ENCODE measurements around the gene AADACL4.

Gene AADACL4

GRCh38 chr1:12613180-12613579 is 30.7 kb upstream of the AADACL4 start:
- Histone ChIP-seq H3K4me3 (replicated peaks; ENCODE audit: insufficient read depth, low read length) (no peak overlapping the region), H3K27me3 (ENCODE audit: insufficient read depth, poor library complexity, severe bottlenecking) (peaks cover 21% of the 10 kb centered on the region), H3K27ac (replicated peaks) (no peak overlapping the region)
- no peak for DNase-seq (ENCODE audit: low read depth in 1 of 2, low spot score in 1 of 2)
- no peak for TF ChIP-seq REST (IDR thresholded peaks at IDR 0.05; ENCODE audit: insufficient replicate concordance, low read depth)
- TF ChIP-seq POLR2AphosphoS5 (IDR thresholded peaks at IDR 0.05; ENCODE audit: low read depth), result no peak
- TF ChIP-seq GABPA (IDR thresholded peaks at IDR 0.05; ENCODE audit: low read depth), result no peak

DNA sequence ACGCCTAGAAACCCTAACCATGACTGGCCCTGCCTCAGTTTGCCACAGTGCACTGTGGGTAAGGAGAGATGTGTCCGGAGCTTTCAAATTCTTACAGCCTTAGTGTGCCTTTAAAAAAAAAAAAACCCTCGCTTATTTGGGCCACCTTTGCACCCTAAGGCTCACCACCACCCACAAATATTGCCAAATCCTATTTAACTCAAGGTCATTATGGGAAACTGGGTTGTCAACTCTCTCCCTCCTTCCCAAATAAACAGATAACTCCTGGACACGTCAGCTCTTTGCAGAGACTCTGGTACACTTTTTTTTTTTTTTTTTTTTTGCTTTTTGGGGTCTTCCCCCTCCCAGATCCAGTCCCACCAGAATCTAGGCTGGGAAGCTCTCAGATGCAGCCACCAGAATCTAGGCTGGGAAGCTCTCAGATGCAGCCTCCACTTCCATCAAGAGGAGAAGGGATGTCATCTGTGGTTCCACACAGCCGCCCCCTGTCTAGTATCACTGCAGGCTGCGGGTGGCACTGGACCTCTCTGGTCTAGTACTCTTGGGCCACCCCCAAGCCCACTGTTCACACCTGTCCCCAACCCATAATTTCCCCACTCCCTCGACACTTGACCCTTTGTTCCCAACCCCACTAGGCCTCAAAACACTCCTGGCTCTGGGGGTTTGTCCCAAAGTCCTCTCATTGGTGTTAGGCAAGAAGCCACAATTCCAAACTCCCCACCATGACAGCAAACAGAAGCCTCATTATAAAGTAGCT is 29.3 kb upstream of the AADACL4 start:
- peaks cover 28% of the 10 kb centered on the region for H3K27me3 ChIP-seq (ENCODE audit: insufficient read depth, poor library complexity, severe bottlenecking)
- H3K4me3 ChIP-seq (replicated peaks; ENCODE audit: insufficient read depth, low read length), result no peak overlapping the region
- no peak for DNase-seq (ENCODE audit: low read depth in 1 of 2, low spot score in 1 of 2)
- TF ChIP-seq CTCF (IDR thresholded peaks at IDR 0.05; ENCODE audit: insufficient read depth, low read length) (no peak), SPI1 (IDR thresholded peaks at IDR 0.05; ENCODE audit: borderline replicate concordance, low read depth) (no peak), REST (IDR thresholded peaks at IDR 0.05; ENCODE audit: insufficient replicate concordance, low read depth) (no peak), GABPA (IDR thresholded peaks at IDR 0.05; ENCODE audit: low read depth) (no peak), POLR2AphosphoS5 (IDR thresholded peaks at IDR 0.05; ENCODE audit: low read depth) (no peak)
- no peak overlapping the region for H3K27ac ChIP-seq (replicated peaks)

- TF ChIP-seq POLR2AphosphoS5 (IDR thresholded peaks at IDR 0.05; ENCODE audit: low read depth), result no peak
- peak; percentile 43; the same call in 1 of the 2 replicates for TF ChIP-seq SPI1 (IDR thresholded peaks at IDR 0.05; ENCODE audit: borderline replicate concordance, low read depth)
- DNase-seq (ENCODE audit: low read depth in 1 of 2, low spot score in 1 of 2), result no peak
- Histone ChIP-seq H3K27ac (replicated peaks) (no peak overlapping the region), H3K4me3 (replicated peaks; ENCODE audit: insufficient read depth, low read length) (peak overlapping the region; percentile 51), H3K27me3 (ENCODE audit: insufficient read depth, poor library complexity, severe bottlenecking) (peaks cover 28% of the 10 kb centered on the region)
Measured at GRCh38 chr1:12615159-12615864, 28.6 kb upstream of the AADACL4 start.

- TF ChIP-seq CTCF (IDR thresholded peaks at IDR 0.05; ENCODE audit: insufficient read depth, low read length), result no peak
- TF ChIP-seq POLR2AphosphoS5 (IDR thresholded peaks at IDR 0.05; ENCODE audit: low read depth), result no peak
- TF ChIP-seq REST (IDR thresholded peaks at IDR 0.05; ENCODE audit: insufficient replicate concordance, low read depth), result no peak
- no peak for TF ChIP-seq GABPA (IDR thresholded peaks at IDR 0.05; ENCODE audit: low read depth)
- TF ChIP-seq SPI1 (IDR thresholded peaks at IDR 0.05; ENCODE audit: borderline replicate concordance, low read depth), result no peak
- H3K27ac ChIP-seq (replicated peaks), result no peak overlapping the region
- H3K27me3 ChIP-seq (ENCODE audit: insufficient read depth, poor library complexity, severe bottlenecking), result peaks cover 28% of the 10 kb centered on the region
- H3K4me3 ChIP-seq (replicated peaks; ENCODE audit: insufficient read depth, low read length), result peak overlapping the region; percentile 51
- no peak for DNase-seq (ENCODE audit: low read depth in 1 of 2, low spot score in 1 of 2)
Measured at GRCh38 chr1:12615865-12616708, 27.8 kb upstream of the AADACL4 start.
